Osteocyte (in vitro differentiated cells): Measurements from ENCODE around the gene CDH4. TPM values are rescaled to one million over a fixed set of nuclear protein-coding genes. Genes with fewer than 3 reads are reported as not detected.

Experiments
- DNase-seq: peaks from one replicate; pipeline ENCODE4 v3.0.0; 2021; ENCODE audit warnings: mixed read lengths; ENCODE audit not compliant: unreplicated experiment; ENCODE audit errors: extremely low spot score
- H3K27ac Mint-ChIP-seq: one replicate; pipeline ENCODE4 v1.8.0; 2021; ENCODE audit warnings: mild to moderate bottlenecking, mixed read lengths; ENCODE audit not compliant: unreplicated experiment
- H3K27me3 Mint-ChIP-seq: one replicate; pipeline ENCODE4 v1.8.0; 2021; ENCODE audit warnings: mixed read lengths; ENCODE audit not compliant: unreplicated experiment
- H3K36me3 Mint-ChIP-seq: one replicate; pipeline ENCODE4 v1.8.0; 2021; ENCODE audit warnings: mixed read lengths; ENCODE audit not compliant: unreplicated experiment
- H3K4me1 Mint-ChIP-seq: one replicate; pipeline ENCODE4 v1.8.0; 2021; ENCODE audit warnings: mixed read lengths; ENCODE audit not compliant: unreplicated experiment
- H3K4me3 Mint-ChIP-seq: one replicate; pipeline ENCODE4 v1.8.0; 2021; ENCODE audit warnings: mild to moderate bottlenecking, moderate library complexity, mixed read lengths; ENCODE audit not compliant: unreplicated experiment
- H3K9me3 Mint-ChIP-seq: one replicate; pipeline ENCODE4 v1.8.0; 2021; ENCODE audit warnings: mixed read lengths; ENCODE audit not compliant: unreplicated experiment
- CTCF ChIP-seq: fragments of 200-600 bp; sonication (generic); IDR thresholded peaks from 2 replicates; pipeline ENCODE4 v1.5.0; 2021; ENCODE audit warnings: antibody characterized with exemption, mild to moderate bottlenecking, moderate library complexity
- total RNA-seq: library from RNA; stranded (reverse); gene quantifications from 2 replicates; pipeline ENCODE4 v1.2.1, GENCODE V29; 2021

The CDH4 gene
- total RNA-seq, 1 donor from 2014 or later: 1.3 TPM

- H3K36me3 Mint-ChIP-seq: no peaks in the 10 kb centered on the region
- H3K4me1 Mint-ChIP-seq: peaks cover 17% of the 10 kb centered on the region
- H3K4me3 Mint-ChIP-seq: no peak overlapping the region
- no peaks in the 10 kb centered on the region for H3K9me3 Mint-ChIP-seq
- H3K27me3 Mint-ChIP-seq: no peaks in the 10 kb centered on the region
- no peak for TF ChIP-seq CTCF
- no peak for DNase-seq
- no peak overlapping the region for H3K27ac Mint-ChIP-seq
These were observed 333.7 kb downstream of the CDH4 start for GRCh38 chr20:61585764-61586163.

- TF ChIP-seq CTCF: no peak
- Mint-ChIP-seq H3K4me3 (no peak overlapping the region), H3K27ac (no peak overlapping the region), H3K9me3 (peaks cover 7% of the 10 kb centered on the region), H3K4me1 (peaks cover 17% of the 10 kb centered on the region), H3K27me3 (no peaks in the 10 kb centered on the region), H3K36me3 (no peaks in the 10 kb centered on the region)
- DNase-seq: no peak
These were observed 335.0 kb downstream of the CDH4 start for GRCh38 chr20:61587036-61587435.

GRCh38 chr20:61587681-61588289 lies 335.7 kb downstream of the CDH4 start:
- TF ChIP-seq CTCF: no peak
- no peak overlapping the region for H3K4me3 Mint-ChIP-seq
- H3K36me3 Mint-ChIP-seq: no peaks in the 10 kb centered on the region
- peaks cover 17% of the 10 kb centered on the region for H3K4me1 Mint-ChIP-seq
- peaks cover 13% of the 10 kb centered on the region for H3K9me3 Mint-ChIP-seq
- H3K27me3 Mint-ChIP-seq: no peaks in the 10 kb centered on the region
- no peak overlapping the region for H3K27ac Mint-ChIP-seq
- DNase-seq: no peak

GRCh38 chr20:61588411-61589385 lies 336.6 kb downstream of the CDH4 start:
- TF ChIP-seq CTCF: no peak
- no peaks in the 10 kb centered on the region for H3K27me3 Mint-ChIP-seq
- H3K4me3 Mint-ChIP-seq: no peak overlapping the region
- H3K9me3 Mint-ChIP-seq: peaks cover 18% of the 10 kb centered on the region
- peaks cover 17% of the 10 kb centered on the region for H3K4me1 Mint-ChIP-seq
- no peak for DNase-seq
- no peak overlapping the region for H3K27ac Mint-ChIP-seq
- no peaks in the 10 kb centered on the region for H3K36me3 Mint-ChIP-seq

- peaks cover 23% of the 10 kb centered on the region for H3K9me3 Mint-ChIP-seq
These were observed 338.2 kb downstream of the CDH4 start for GRCh38 chr20:61590236-61590635.

More at GRCh38 chr20:61590236-61590635, 338.2 kb downstream of the CDH4 start:
- no peak for TF ChIP-seq CTCF
- DNase-seq: no peak
- H3K36me3 Mint-ChIP-seq: no peaks in the 10 kb centered on the region
- peaks cover 17% of the 10 kb centered on the region for H3K4me1 Mint-ChIP-seq
- H3K4me3 Mint-ChIP-seq: no peak overlapping the region
- no peaks in the 10 kb centered on the region for H3K27me3 Mint-ChIP-seq
- no peak overlapping the region for H3K27ac Mint-ChIP-seq
